GM10266 (cell line): ENCODE results near the gene FIGN.

Experiments used
- DNase-seq: peaks from one replicate; pipeline ENCODE4 v3.0.0; 2012; ENCODE audit errors: extremely low spot score
- TF ChIP-seq, protein P1 (sequence below): IDR thresholded peaks from 2 replicates; pipeline ENCODE4 v1.5.1; 2012; ENCODE audit warnings: mild to moderate bottlenecking, low read depth; ENCODE audit not compliant: control insufficient read depth, insufficient read depth; ENCODE audit errors: missing control alignments

Gene FIGN

GRCh38 chr2:163717993-163718680, 17.7 kb downstream of the FIGN start:
- no peak for DNase-seq

DNA sequence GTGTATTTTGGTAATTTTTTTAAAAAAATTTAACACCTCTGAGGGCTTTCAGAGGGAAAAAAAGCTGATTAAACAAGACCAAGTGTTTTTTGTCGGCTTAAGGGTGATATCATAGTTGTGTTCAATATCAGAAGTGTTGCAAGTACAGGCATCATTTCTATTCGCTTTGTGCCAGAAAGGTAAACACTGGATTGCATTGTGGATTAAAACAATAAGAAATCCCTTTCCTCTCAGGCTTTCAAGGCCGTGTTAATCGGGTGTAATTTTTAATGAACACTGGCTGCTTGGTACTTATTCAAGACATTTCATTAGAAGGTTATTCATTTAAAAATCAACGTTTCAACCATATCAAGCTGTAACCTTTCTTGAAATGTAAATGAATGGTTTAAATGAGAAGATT, 18.3 kb downstream of the FIGN start:
- no peak for DNase-seq
- TF ChIP-seq, protein P1, sequence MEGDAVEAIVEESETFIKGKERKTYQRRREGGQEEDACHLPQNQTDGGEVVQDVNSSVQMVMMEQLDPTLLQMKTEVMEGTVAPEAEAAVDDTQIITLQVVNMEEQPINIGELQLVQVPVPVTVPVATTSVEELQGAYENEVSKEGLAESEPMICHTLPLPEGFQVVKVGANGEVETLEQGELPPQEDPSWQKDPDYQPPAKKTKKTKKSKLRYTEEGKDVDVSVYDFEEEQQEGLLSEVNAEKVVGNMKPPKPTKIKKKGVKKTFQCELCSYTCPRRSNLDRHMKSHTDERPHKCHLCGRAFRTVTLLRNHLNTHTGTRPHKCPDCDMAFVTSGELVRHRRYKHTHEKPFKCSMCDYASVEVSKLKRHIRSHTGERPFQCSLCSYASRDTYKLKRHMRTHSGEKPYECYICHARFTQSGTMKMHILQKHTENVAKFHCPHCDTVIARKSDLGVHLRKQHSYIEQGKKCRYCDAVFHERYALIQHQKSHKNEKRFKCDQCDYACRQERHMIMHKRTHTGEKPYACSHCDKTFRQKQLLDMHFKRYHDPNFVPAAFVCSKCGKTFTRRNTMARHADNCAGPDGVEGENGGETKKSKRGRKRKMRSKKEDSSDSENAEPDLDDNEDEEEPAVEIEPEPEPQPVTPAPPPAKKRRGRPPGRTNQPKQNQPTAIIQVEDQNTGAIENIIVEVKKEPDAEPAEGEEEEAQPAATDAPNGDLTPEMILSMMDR = no peak

More at GRCh38 chr2:163717993-163718680, 17.7 kb downstream of the FIGN start:
- TF ChIP-seq, protein P1 = no peak

- TF ChIP-seq, protein P1 = no peak
- no peak for DNase-seq
Observed at GRCh38 chr2:163716101-163716500, 19.7 kb downstream of the FIGN start.

DNA sequence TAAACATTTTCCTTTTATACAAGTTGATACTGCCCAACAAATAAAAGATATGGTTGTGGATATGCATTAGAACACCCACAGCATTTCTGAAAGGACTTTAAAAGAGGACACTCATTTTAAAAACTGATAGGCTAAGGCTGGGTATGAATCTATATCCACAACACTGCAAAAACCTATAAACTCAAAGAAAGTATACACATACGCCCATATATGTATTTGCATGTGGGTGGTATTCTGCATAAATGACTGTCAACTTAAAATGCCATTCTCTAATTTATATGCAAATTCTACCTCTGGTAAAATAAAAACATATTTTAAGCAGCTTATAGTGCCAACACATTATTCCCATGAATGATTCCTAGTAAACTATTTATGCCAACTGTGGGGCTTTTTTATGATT, 20.1 kb downstream of the FIGN start:
- no peak for DNase-seq
- TF ChIP-seq, protein P1 = no peak

DNA sequence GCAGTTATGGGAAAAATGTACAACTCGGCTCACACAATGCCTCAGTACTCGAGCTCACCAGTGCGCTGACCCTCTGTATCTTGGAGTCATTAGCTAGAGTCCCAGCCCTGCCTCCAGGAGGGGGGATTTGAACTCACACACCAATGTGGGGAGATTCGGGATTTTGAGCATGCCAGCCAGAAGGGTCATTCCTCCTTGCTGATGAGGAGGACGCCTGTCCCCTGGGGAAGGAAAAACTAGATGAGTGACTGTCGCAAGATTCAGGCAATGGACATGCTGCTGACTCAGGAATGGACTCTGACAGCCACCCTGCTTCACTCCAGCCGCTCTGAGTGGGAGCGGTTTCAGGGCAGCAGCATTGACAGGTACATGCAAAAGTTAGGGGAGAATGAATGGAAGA, 20.6 kb downstream of the FIGN start:
- TF ChIP-seq, protein P1 = no peak

GRCh38 chr2:163713534-163714311, 22.1 kb downstream of the FIGN start:
- TF ChIP-seq, protein P1 = no peak
- no peak for DNase-seq

More for the DNA sequence above, 20.6 kb downstream of the FIGN start:
- DNase-seq = no peak

GRCh38 chr2:163711699-163712098, 24.1 kb downstream of the FIGN start:
- TF ChIP-seq, protein P1 = no peak
- DNase-seq = no peak
